Naive thymus-derived CD4-positive, alpha-beta T cell (primary cell): ENCODE data around the gene IMPDH1. TPM values are rescaled to one million over a fixed set of nuclear protein-coding genes. Genes with fewer than 3 reads are reported as not detected.
A peak's percentile ranks its signal among the peaks of the same experiment; 100 is the strongest.

Source experiments
- ATAC-seq: fragments of 150-1000 bp; cut with Tn5 transposase; 2 replicates; pipeline ENCODE4 v1.10.0; 2021; ENCODE audit warnings: mild to moderate bottlenecking, moderate library complexity
- CTCF ChIA-PET: fragments of 350-600 bp; sonication (Branson Sonifier 250); formaldehyde crosslinking; loops from one replicate; lab custom pipeline; 2021; ENCODE audit warnings: antibody characterized with exemption; lab: Charles Lee
- POLR2A ChIA-PET: fragments of 350-600 bp; sonication (Branson Sonifier 250); formaldehyde crosslinking; loops from one replicate; lab custom pipeline; 2021; ENCODE audit warnings: antibody characterized with exemption, inconsistent platforms; lab: Charles Lee
- DNase-seq, 9 donors: peaks; one replicate each; pipeline versions ENCODE4 v3.0.0 to v3.0.0-alpha.2; 2020 to 2022; ENCODE audit warnings: mixed read lengths in 1 of 9
- H3K27ac ChIP-seq: one replicate; pipeline ENCODE4 v1.7.0; 2013; ENCODE audit warnings: mild to moderate bottlenecking, low read depth, low read length, moderate library complexity
- H3K27me3 ChIP-seq, 2 donors: one replicate each; pipeline ENCODE4 v1.7.0; 2013; ENCODE audit warnings: low read length in 2 of 2, mild to moderate bottlenecking in 2 of 2, moderate library complexity in 2 of 2; ENCODE audit not compliant: control insufficient read depth in 2 of 2, insufficient read depth in 2 of 2
- H3K36me3 ChIP-seq, 3 experiments: 1 replicate in 2 of 3; 2 replicates in 1 of 3; pipeline ENCODE4 v1.7.0; 2013; ENCODE audit warnings: low read length in 3 of 3, mild to moderate bottlenecking in 3 of 3, moderate library complexity in 1 of 3; ENCODE audit not compliant: insufficient read depth in 3 of 3, control insufficient read depth in 2 of 3
- H3K4me1 ChIP-seq, 2 donors: one replicate each; pipeline ENCODE4 v1.7.0; 2013; ENCODE audit warnings: low read length in 2 of 2, mild to moderate bottlenecking in 2 of 2, moderate library complexity in 1 of 2; ENCODE audit not compliant: control insufficient read depth in 2 of 2, insufficient read depth in 2 of 2
- H3K4me3 ChIP-seq: 2 replicates; pipeline ENCODE4 v1.7.0; 2013; ENCODE audit warnings: mild to moderate bottlenecking, low read length
- H3K9me3 ChIP-seq, 3 experiments: 1 replicate in 2 of 3; 2 replicates in 1 of 3; pipeline ENCODE4 v1.7.0; 2013; ENCODE audit warnings: low read length in 3 of 3; ENCODE audit not compliant: control insufficient read depth in 2 of 3
- H3K27ac Mint-ChIP-seq, 9 donors: one replicate each; pipeline ENCODE4 v1.8.0; 2020 to 2022; ENCODE audit warnings: mixed read lengths in 9 of 9, mild to moderate bottlenecking in 8 of 9, moderate library complexity in 5 of 9, inconsistent platforms in 2 of 9
- H3K27me3 Mint-ChIP-seq, 5 donors: one replicate each; pipeline ENCODE4 v1.8.0; 2021 to 2022; ENCODE audit warnings: mixed read lengths in 5 of 5, mild to moderate bottlenecking in 1 of 5
- H3K36me3 Mint-ChIP-seq, 5 donors: one replicate each; pipeline ENCODE4 v1.8.0; 2020 to 2022; ENCODE audit warnings: mixed read lengths in 5 of 5, mild to moderate bottlenecking in 3 of 5, inconsistent platforms in 1 of 5
- H3K4me1 Mint-ChIP-seq, 7 donors: one replicate each; pipeline ENCODE4 v1.8.0; 2020 to 2022; ENCODE audit warnings: mixed read lengths in 7 of 7, mild to moderate bottlenecking in 3 of 7, inconsistent platforms in 1 of 7
- H3K4me3 Mint-ChIP-seq, 10 donors: one replicate each; pipeline ENCODE4 v1.8.0; 2020 to 2022; ENCODE audit warnings: mild to moderate bottlenecking in 10 of 10, mixed read lengths in 10 of 10, moderate library complexity in 6 of 10, inconsistent platforms in 2 of 10
- H3K9me3 Mint-ChIP-seq, 11 donors: one replicate each; pipeline ENCODE4 v1.8.0; 2020 to 2022; ENCODE audit warnings: mixed read lengths in 11 of 11, mild to moderate bottlenecking in 4 of 11, inconsistent platforms in 1 of 11, moderate library complexity in 1 of 11
- intact Hi-C, 2 donors: fragments of 100-400 bp; cut with micrococcal nuclease; formaldehyde crosslinking; loops; one replicate each; pipeline ENCODE4 v1.15.1; 2023
- polyA plus RNA-seq, 2 donors: library from polyadenylated mRNA; unstranded; fragments of 300-500 nt; fragmentation: Illumina TruSeq; gene quantifications; one replicate each; pipeline ENCODE4 v1.2.3, GENCODE V29; 2021
- total RNA-seq, 6 experiments: library from RNA in 5 of 6; stranded (reverse) in 5 of 6; gene quantifications; 1 replicate in 5 of 6; 2 replicates in 1 of 6; pipeline ENCODE4 v1.2.3 and lab custom pipeline; 2021 to 2026

IMPDH1 gene
- total and polyA plus RNA-seq, 7 experiments from 2014 or later, result 33.7 to 92.0 (median 44.4) TPM

DNA sequence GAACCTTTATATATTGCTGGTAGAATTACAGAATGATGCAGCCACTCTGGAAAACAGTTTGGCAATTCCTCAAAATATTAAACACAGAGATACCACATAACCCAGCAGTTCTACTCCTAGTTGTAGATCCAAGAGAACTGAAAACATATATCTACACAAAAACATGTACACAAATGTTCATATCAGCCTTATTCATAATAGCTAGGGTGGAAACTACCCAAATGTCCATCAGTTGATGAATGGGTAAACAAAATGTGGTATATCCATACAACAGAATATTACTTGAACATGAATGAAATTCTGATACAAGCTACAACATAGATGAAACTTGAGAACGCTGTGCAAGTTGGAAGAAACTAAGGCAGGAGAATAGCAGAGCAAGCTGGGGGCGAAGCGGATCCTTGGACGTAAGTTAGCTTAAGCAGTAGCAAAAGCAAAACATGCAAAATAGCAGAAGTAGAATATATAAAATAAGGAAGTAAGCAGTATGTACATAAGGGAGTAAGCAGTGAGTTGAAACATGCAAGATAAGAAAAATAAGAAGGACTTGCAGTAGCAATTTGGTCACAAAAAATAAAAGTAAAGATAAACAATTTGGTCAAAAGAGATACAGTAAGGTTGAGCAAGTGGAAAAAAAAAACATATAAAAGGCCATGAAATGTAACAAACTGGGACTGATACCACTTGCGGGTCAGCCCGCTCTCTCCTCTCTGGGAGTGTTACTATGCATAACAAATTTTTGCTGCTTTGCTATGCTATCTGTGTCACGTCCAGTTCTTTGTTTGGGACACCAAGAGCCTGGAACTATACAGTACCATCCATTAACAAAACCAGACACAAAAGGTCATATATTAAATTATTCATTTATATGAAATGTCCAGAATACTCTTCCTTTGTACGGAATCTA is 27.9 kb upstream of the IMPDH1 start:
- Mint-ChIP-seq H3K27me3 (peaks cover 0 to 15% (median 0%) of the 10 kb centered on the region in 5 donors), H3K36me3 (no peaks in the 10 kb centered on the region), H3K4me3 (no peak overlapping the region), H3K27ac (no peak overlapping the region), H3K9me3 (no peaks in the 10 kb centered on the region), H3K4me1 (peaks cover 0 to 3% (median 0%) of the 10 kb centered on the region in 7 donors)
- CTCF ChIA-PET, result interaction anchor here (1.0 to 4.2 kb wide), 2 partner anchors 10 to 22 kb away, joined by 3 to 16 read pairs; no protein-coding TSS in a partner anchor
- H3K27ac ChIP-seq, result no peak overlapping the region
- POLR2A ChIA-PET, result no interaction called here
- DNase-seq, result no peak
- intact Hi-C loops, result no loop called here
- H3K36me3 ChIP-seq, result no peaks in the 10 kb centered on the region
- H3K4me3 ChIP-seq, result no peak overlapping the region
- no peaks in the 10 kb centered on the region for H3K27me3 ChIP-seq
- H3K9me3 ChIP-seq, result no peaks in the 10 kb centered on the region
- peak; percentile 72 for ATAC-seq
- no peaks in the 10 kb centered on the region for H3K4me1 ChIP-seq

DNA sequence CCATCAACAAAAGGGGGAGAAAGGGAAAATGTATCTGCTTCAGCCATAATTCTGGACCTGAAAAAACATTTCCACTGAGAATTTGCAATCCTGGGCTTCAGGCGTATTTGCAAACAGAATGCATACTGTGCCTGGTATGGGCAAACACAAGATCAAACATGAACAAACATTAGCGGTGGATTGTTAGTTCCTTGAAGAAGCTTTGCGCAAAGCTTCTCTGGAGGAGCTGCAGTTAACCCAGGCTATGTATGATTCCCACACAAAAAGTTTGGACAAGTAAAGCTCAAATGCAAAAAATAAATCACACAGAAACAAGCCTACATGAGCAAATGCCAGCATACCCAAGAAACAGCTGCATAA is 25.5 kb upstream of the IMPDH1 start:
- peaks cover 0 to 15% (median 3%) of the 10 kb centered on the region in 5 donors for H3K27me3 Mint-ChIP-seq
- ATAC-seq, result no peak
- Histone ChIP-seq H3K9me3 (no peaks in the 10 kb centered on the region), H3K36me3 (no peaks in the 10 kb centered on the region), H3K4me1 (no peaks in the 10 kb centered on the region), H3K27ac (no peak overlapping the region), H3K27me3 (no peaks in the 10 kb centered on the region), H3K4me3 (no peak overlapping the region)
- intact Hi-C loops, result no loop called here
- no peak overlapping the region for H3K27ac Mint-ChIP-seq
- ChIA-PET CTCF (interaction anchor here (1.3 to 4.2 kb wide), 3 partner anchors 8 to 24 kb away, joined by 3 to 16 read pairs (median 5); partner anchors contain the start of gene HILPDA), POLR2A (interaction anchor here (0.5 kb wide), 1 partner anchor 19 kb away, joined by 3 read pairs; no protein-coding TSS in a partner anchor)
- no peak overlapping the region for H3K4me3 Mint-ChIP-seq
- no peak for DNase-seq
- H3K9me3 Mint-ChIP-seq, result no peaks in the 10 kb centered on the region
- H3K4me1 Mint-ChIP-seq, result peaks cover 0 to 3% (median 0%) of the 10 kb centered on the region in 7 donors
- no peaks in the 10 kb centered on the region for H3K36me3 Mint-ChIP-seq

DNA sequence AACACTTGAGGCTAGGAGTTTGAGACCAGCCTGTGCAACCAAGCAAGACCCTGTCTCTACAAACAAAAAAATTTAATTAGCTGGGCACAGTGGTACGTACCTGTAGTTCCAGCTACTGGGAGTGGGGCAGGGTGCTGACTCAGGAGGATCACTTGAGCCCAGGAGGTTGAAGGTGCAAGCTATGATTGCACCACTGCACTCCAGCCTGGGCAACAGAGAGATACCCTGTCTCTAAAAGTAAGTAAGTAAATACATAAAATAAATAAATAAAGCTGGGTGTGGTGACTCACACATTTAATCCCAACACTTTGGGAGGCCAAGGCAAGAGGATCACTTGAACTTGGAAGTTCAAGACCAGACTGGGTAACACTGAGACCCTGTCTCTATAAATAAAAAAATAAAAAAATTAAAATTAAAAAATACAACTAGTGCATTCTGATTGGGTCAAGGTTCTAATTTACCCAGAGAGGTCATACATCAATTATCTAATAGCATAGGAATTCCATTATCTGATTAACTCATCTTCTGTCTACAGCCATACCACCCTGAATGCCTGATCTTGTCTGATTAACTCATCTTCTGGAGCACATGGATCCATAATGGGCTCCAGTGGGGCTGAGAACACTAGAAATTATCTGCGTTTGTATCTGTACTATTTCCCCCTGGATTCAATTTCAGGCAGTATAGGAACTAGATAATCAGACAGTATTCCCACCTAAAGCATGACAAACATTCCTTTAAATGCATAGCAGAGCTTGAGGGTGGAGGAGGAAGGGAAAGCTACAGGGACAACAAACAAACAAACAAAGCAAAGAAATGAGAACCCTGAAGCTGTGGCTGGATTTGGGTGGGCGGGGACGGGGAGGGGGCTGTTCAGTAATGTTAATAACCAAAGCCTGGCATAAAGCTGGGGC is 24.9 kb upstream of the IMPDH1 start:
- Mint-ChIP-seq H3K36me3 (peaks cover 0 to under 1% (median 0%) of the 10 kb centered on the region in 5 donors), H3K9me3 (no peaks in the 10 kb centered on the region), H3K4me1 (peaks cover 0 to 3% (median 0%) of the 10 kb centered on the region in 7 donors), H3K4me3 (no peak overlapping the region), H3K27me3 (peaks cover 0 to 15% (median 4%) of the 10 kb centered on the region in 5 donors), H3K27ac (no peak overlapping the region)
- ChIA-PET CTCF (interaction anchor here (1.1 to 4.2 kb wide), 4 partner anchors 7 to 25 kb away, joined by 3 to 16 read pairs (median 4); partner anchors contain the start of gene HILPDA), POLR2A (no interaction called here)
- no peak overlapping the region for H3K27ac ChIP-seq
- no peaks in the 10 kb centered on the region for H3K36me3 ChIP-seq
- no peaks in the 10 kb centered on the region for H3K27me3 ChIP-seq
- intact Hi-C loops, result no loop called here
- no peaks in the 10 kb centered on the region for H3K4me1 ChIP-seq
- ATAC-seq (no peak), DNase-seq (no peak)
- no peak overlapping the region for H3K4me3 ChIP-seq
- no peaks in the 10 kb centered on the region for H3K9me3 ChIP-seq

DNA sequence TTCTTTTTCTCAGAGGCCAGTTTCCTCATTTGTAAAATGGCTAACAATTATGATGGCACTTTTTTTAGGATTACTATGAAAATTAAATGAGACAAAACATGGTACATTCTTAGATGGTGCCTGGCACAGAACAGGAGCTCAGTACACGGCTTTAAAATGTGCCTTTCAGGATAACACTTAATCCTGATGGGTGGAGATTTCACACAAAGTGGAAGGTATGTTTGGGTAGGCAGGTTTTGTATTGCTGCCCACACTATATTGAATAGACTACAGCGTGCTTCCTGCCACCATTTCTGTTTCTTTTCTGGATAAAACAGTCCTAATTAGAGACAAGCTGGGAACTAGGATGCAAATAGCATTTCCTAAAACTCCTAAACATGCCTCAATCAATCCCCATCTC is 22.0 kb upstream of the IMPDH1 start:
- ChIA-PET POLR2A (interaction anchor here (0.6 kb wide), 1 partner anchor 63 kb away, joined by 4 read pairs; no protein-coding TSS in a partner anchor), CTCF (interaction anchor here (1.0 to 2.2 kb wide), 3 partner anchors 21 to 32 kb away, joined by 3 to 10 read pairs (median 3); no protein-coding TSS in a partner anchor)
- no peak overlapping the region for H3K27ac ChIP-seq
- DNase-seq (no peak), ATAC-seq (no peak)
- H3K36me3 Mint-ChIP-seq, result peaks cover 0 to 3% (median 0%) of the 10 kb centered on the region in 5 donors
- H3K4me3 Mint-ChIP-seq, result no peak overlapping the region
- peaks cover 0 to 16% (median 0%) of the 10 kb centered on the region in 7 donors for H3K4me1 Mint-ChIP-seq
- H3K27ac Mint-ChIP-seq, result no peak overlapping the region
- no peaks in the 10 kb centered on the region for H3K9me3 ChIP-seq
- no peaks in the 10 kb centered on the region for H3K27me3 ChIP-seq
- intact Hi-C loops, result no loop called here
- H3K27me3 Mint-ChIP-seq, result peaks cover 0 to 15% (median 5%) of the 10 kb centered on the region in 5 donors
- H3K36me3 ChIP-seq, result no peaks in the 10 kb centered on the region
- H3K9me3 Mint-ChIP-seq, result no peaks in the 10 kb centered on the region
- H3K4me3 ChIP-seq, result no peak overlapping the region
- no peaks in the 10 kb centered on the region for H3K4me1 ChIP-seq

DNA sequence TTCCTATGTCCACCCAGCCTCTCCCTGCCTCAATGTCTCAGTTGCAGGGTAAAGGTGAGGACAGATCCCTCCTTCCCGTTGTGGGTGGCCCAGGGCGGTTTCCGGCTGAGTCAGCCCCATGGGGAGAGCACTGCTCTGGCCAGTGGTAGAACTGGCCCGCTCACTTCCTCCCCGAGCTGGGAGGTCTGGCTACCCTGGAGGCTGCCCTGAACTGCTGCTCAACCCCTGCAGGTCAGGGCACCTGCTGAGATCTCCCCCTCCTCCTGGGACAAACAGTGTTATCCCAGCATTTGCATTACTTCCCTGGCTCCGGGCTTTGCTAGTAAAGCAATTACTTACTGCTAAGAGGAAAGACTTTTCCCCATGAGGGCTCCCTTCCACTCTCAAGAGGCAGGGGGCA is 21.4 kb upstream of the IMPDH1 start:
- H3K9me3 Mint-ChIP-seq, result no peaks in the 10 kb centered on the region
- ChIA-PET POLR2A (no interaction called here), CTCF (interaction anchor here (1.1 to 2.2 kb wide), 2 partner anchors 30 to 84 kb away, joined by 3 to 10 read pairs; no protein-coding TSS in a partner anchor)
- H3K27me3 ChIP-seq, result no peaks in the 10 kb centered on the region
- ATAC-seq (no peak), DNase-seq (no peak)
- no peaks in the 10 kb centered on the region for H3K36me3 ChIP-seq
- peaks cover 0 to 16% (median 0%) of the 10 kb centered on the region in 7 donors for H3K4me1 Mint-ChIP-seq
- intact Hi-C loops, result no loop called here
- no peak overlapping the region for H3K4me3 Mint-ChIP-seq
- H3K27me3 Mint-ChIP-seq, result peaks cover 0 to 15% (median 5%) of the 10 kb centered on the region in 5 donors
- peaks cover 0 to 3% (median 0%) of the 10 kb centered on the region in 5 donors for H3K36me3 Mint-ChIP-seq
- no peaks in the 10 kb centered on the region for H3K4me1 ChIP-seq
- H3K9me3 ChIP-seq, result no peaks in the 10 kb centered on the region
- no peak overlapping the region for H3K27ac Mint-ChIP-seq
- H3K4me3 ChIP-seq, result no peak overlapping the region
- no peak overlapping the region for H3K27ac ChIP-seq

DNA sequence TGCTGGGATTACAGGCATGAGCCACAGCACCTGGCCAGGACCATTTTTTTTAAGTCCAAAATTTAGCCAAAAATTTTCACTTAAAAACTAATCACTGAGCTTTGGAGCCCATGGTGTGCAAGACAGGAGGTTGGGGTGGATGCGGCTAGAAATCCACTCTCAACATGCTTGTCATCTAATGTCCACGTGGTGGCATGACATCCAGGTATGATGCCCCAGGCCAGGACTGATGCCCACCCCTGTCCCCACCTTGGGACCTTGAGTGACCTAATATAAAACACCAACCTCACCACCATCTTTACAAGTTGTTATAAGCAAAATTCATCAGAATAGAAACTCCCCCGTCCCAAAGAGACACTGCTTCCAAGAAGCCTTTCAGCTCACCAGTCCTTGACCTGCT is 20.4 kb upstream of the IMPDH1 start:
- ChIA-PET CTCF (interaction anchor here (1.1 to 8.1 kb wide), 3 partner anchors 30 to 83 kb away, joined by 3 to 204 read pairs (median 163); no protein-coding TSS in a partner anchor), POLR2A (no interaction called here)
- no peak overlapping the region for H3K4me3 ChIP-seq
- no peaks in the 10 kb centered on the region for H3K4me1 ChIP-seq
- Mint-ChIP-seq H3K4me3 (no peak overlapping the region), H3K27ac (peak overlapping the region in 1 of 9 donors; percentile 14), H3K27me3 (peaks cover 0 to 9% (median 5%) of the 10 kb centered on the region in 5 donors), H3K36me3 (peaks cover 0 to 3% (median 0%) of the 10 kb centered on the region in 5 donors), H3K9me3 (no peaks in the 10 kb centered on the region), H3K4me1 (peaks cover 0 to 16% (median 0%) of the 10 kb centered on the region in 7 donors)
- no peaks in the 10 kb centered on the region for H3K9me3 ChIP-seq
- H3K36me3 ChIP-seq, result no peaks in the 10 kb centered on the region
- H3K27me3 ChIP-seq, result no peaks in the 10 kb centered on the region
- no peak overlapping the region for H3K27ac ChIP-seq
- no peak for DNase-seq
- ATAC-seq, result no peak
- intact Hi-C loops, result no loop called here
